WTC11 (cell line): ENCODE results near the gene TMEM184A. TPM values are rescaled to one million over a fixed set of nuclear protein-coding genes. Genes with fewer than 3 reads are reported as not detected.

Experiments
- ATAC-seq: fragments of 200-7000 bp; cut with Tn5 transposase; 2 replicates; pipeline ENCODE4 v1.10.0; 2021; ENCODE audit warnings: mild to moderate bottlenecking, moderate library complexity
- CTCF ChIA-PET: fragments of 300-600 bp; sonication (Branson Sonifier 250); formaldehyde crosslinking; loops from one replicate; lab custom pipeline; 2021; ENCODE audit warnings: antibody characterized with exemption; lab: Charles Lee
- POLR2A ChIA-PET: fragments of 350-600 bp; sonication (Branson Sonifier 250); formaldehyde crosslinking; loops from one replicate; lab custom pipeline; 2021; ENCODE audit warnings: antibody characterized with exemption; lab: Charles Lee
- DNase-seq: peaks from one replicate; pipeline ENCODE4 v3.0.0; 2021; ENCODE audit warnings: low spot score
- H3K27ac Mint-ChIP-seq: 2 replicates; pipeline ENCODE4 v1.8.0; 2021; ENCODE audit warnings: mixed read lengths
- H3K27me3 Mint-ChIP-seq: 2 replicates; pipeline ENCODE4 v1.8.0; 2021; ENCODE audit warnings: low read depth, mild to moderate bottlenecking, moderate library complexity, mixed read lengths
- H3K36me3 Mint-ChIP-seq: 2 replicates; pipeline ENCODE4 v1.8.0; 2021; ENCODE audit warnings: mixed read lengths
- H3K4me1 Mint-ChIP-seq: 2 replicates; pipeline ENCODE4 v1.8.0; 2022; ENCODE audit warnings: mixed read lengths
- H3K4me3 Mint-ChIP-seq: 2 replicates; pipeline ENCODE4 v1.8.0; 2021; ENCODE audit warnings: mild to moderate bottlenecking, moderate library complexity, mixed read lengths
- H3K9me3 Mint-ChIP-seq: 2 replicates; pipeline ENCODE4 v1.8.0; 2021; ENCODE audit warnings: mixed read lengths
- AR ChIP-seq: fragments of 250-450 bp; sonication (Bioruptor Pico); IDR thresholded peaks from 2 replicates; pipeline ENCODE4 v1.9.0; 2021; ENCODE audit warnings: mild to moderate bottlenecking
- ATF2 ChIP-seq: sonication (generic); formaldehyde crosslinking; IDR thresholded peaks from 2 replicates; pipeline ENCODE4 v1.8.1; 2022; ENCODE audit warnings: low read depth, missing genetic modification reagents, borderline replicate concordance
- CBFB ChIP-seq: sonication (generic); formaldehyde crosslinking; IDR thresholded peaks from 2 replicates; pipeline ENCODE4 v1.8.1; 2022; ENCODE audit warnings: mild to moderate bottlenecking, low read depth, missing genetic modification reagents
- ELF4 ChIP-seq: sonication (generic); formaldehyde crosslinking; IDR thresholded peaks from 2 replicates; pipeline ENCODE4 v1.8.1; 2022; ENCODE audit warnings: low read depth, mild to moderate bottlenecking, moderate library complexity, missing genetic modification reagents
- IRF2 ChIP-seq: sonication (generic); formaldehyde crosslinking; IDR thresholded peaks from 2 replicates; pipeline ENCODE4 v1.8.0; 2022; ENCODE audit warnings: low read depth, missing genetic modification reagents, borderline replicate concordance
- NFE2L1 ChIP-seq: sonication (generic); formaldehyde crosslinking; IDR thresholded peaks from 2 replicates; pipeline ENCODE4 v1.8.1; 2023; ENCODE audit warnings: missing genetic modification reagents
- NR1H2 ChIP-seq: sonication (generic); formaldehyde crosslinking; IDR thresholded peaks from 2 replicates; pipeline ENCODE4 v1.9.0; 2021; ENCODE audit warnings: mild to moderate bottlenecking, moderate library complexity, missing genetic modification reagents
- OVOL2 ChIP-seq: fragments of 250-450 bp; sonication (Bioruptor Pico); IDR thresholded peaks from 2 replicates; pipeline ENCODE4 v1.9.0; 2021; ENCODE audit warnings: mild to moderate bottlenecking, borderline replicate concordance
- SMAD3 ChIP-seq: sonication (generic); formaldehyde crosslinking; IDR thresholded peaks from 2 replicates; pipeline ENCODE4 v1.8.0; 2022; ENCODE audit warnings: missing genetic modification reagents, mild to moderate bottlenecking, borderline replicate concordance
- TP53 ChIP-seq: sonication (generic); formaldehyde crosslinking; IDR thresholded peaks from 2 replicates; pipeline ENCODE4 v1.8.1; 2023; ENCODE audit warnings: mild to moderate bottlenecking, missing genetic modification reagents
- USF2 ChIP-seq: sonication (generic); formaldehyde crosslinking; IDR thresholded peaks from 2 replicates; pipeline ENCODE4 v1.8.1; 2023; ENCODE audit warnings: mild to moderate bottlenecking, missing genetic modification reagents, moderate library complexity
- ZNF138 ChIP-seq: sonication (generic); formaldehyde crosslinking; conservative IDR thresholded peaks from 2 replicates; pipeline ENCODE4 v1.8.1; 2022; ENCODE audit warnings: mild to moderate bottlenecking, moderate library complexity, missing genetic modification reagents
- ZNF263 ChIP-seq: sonication (generic); formaldehyde crosslinking; IDR thresholded peaks from 2 replicates; pipeline ENCODE4 v1.8.1; 2022; ENCODE audit warnings: low read depth, mild to moderate bottlenecking, moderate library complexity, missing genetic modification reagents
- ZNF512 ChIP-seq: sonication (generic); formaldehyde crosslinking; IDR thresholded peaks from 2 replicates; pipeline ENCODE4 v1.8.1; 2022; ENCODE audit warnings: missing genetic modification reagents, borderline replicate concordance
- ZNF671 ChIP-seq: fragments of 250-450 bp; sonication (Bioruptor Pico); IDR thresholded peaks from 2 replicates; pipeline ENCODE4 v1.8.0; 2021; ENCODE audit warnings: mild to moderate bottlenecking
- total RNA-seq: library from RNA; stranded (reverse); gene quantifications from 3 replicates; pipeline ENCODE4 v1.2.3, GENCODE V29; 2021
- TF ChIP-seq, protein P1 (sequence below): sonication (generic); formaldehyde crosslinking; IDR thresholded peaks from 2 replicates; pipeline ENCODE4 v1.8.1; 2023; ENCODE audit warnings: mild to moderate bottlenecking, missing genetic modification reagents
- TF ChIP-seq, protein P2 (sequence below): fragments of 250-450 bp; sonication (Bioruptor Pico); IDR thresholded peaks from 2 replicates; pipeline ENCODE4 v1.9.0; 2021; ENCODE audit warnings: moderate library complexity, mild to moderate bottlenecking, inconsistent platforms, borderline replicate concordance
- TF ChIP-seq, protein P3 (sequence below): sonication (generic); formaldehyde crosslinking; IDR thresholded peaks from 2 replicates; pipeline ENCODE4 v1.8.0; 2022; ENCODE audit warnings: mild to moderate bottlenecking, missing genetic modification reagents

The TMEM184A gene
- total RNA-seq, 1 experiment from 2014 or later = 1.4 TPM

DNA sequence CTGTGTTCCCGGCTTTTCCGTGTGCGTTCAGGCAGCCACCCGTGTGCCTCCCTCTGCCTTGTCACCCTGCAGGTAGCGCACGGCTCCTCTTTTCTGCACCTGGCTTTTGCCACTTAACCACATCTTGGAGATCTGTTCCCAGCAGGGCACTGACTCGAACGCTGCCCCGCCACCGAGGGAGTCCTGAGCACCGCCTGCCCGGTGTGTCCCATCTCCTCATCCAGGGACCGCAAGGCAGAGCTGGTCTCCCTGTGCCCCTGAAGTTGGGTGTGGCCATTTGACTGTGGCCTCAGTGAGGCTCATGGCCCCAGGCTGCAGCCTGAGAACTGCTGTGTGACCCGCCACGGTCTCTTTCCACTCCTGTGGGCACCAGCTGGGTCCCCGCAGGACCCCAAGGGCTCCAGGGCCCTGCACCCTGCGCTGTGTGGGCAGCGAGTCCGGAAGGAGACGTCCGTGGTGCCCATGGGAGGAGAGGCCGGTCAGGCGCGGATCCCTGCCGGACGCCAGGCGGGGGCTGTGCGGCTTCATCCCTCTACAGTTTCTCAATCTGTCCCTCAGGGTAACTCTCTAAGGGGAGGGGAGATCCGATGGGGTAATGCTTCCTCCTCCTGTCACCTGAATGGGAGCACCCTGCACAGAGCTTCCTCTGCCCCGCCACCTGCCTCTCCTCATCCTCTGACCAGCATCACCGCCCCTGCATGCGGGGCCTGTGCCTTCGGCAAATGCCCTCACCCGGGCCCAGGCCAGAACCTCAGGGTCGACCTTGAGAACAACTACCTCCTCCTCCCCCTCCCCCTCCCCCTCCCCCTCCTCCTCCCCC lies 50.1 kb downstream of the TMEM184A start:
- TF ChIP-seq, protein P1, sequence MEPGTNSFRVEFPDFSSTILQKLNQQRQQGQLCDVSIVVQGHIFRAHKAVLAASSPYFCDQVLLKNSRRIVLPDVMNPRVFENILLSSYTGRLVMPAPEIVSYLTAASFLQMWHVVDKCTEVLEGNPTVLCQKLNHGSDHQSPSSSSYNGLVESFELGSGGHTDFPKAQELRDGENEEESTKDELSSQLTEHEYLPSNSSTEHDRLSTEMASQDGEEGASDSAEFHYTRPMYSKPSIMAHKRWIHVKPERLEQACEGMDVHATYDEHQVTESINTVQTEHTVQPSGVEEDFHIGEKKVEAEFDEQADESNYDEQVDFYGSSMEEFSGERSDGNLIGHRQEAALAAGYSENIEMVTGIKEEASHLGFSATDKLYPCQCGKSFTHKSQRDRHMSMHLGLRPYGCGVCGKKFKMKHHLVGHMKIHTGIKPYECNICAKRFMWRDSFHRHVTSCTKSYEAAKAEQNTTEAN = no peak
- TF ChIP-seq ZNF671 (CRISPR knock-in tag) = no peak
- TF ChIP-seq ZNF512 (CRISPR knock-in tag) = no peak
- no peak for TF ChIP-seq TP53 (CRISPR knock-in tag)
- no peak for DNase-seq
- Mint-ChIP-seq H3K36me3 (peaks cover 15% of the 10 kb centered on the region), H3K9me3 (no peaks in the 10 kb centered on the region), H3K27ac (peak overlapping the region; percentile 87), H3K4me1 (peaks cover 18% of the 10 kb centered on the region), H3K27me3 (no peaks in the 10 kb centered on the region), H3K4me3 (peak overlapping the region; percentile 41)
- ATAC-seq = no peak
- ChIA-PET CTCF (interaction anchor here (1.0 to 5.2 kb wide), 3 partner anchors 28 to 53 kb away, joined by 4 to 27 read pairs (median 5); partner anchors contain the start of gene TMEM184A), POLR2A (no interaction called here)

DNA sequence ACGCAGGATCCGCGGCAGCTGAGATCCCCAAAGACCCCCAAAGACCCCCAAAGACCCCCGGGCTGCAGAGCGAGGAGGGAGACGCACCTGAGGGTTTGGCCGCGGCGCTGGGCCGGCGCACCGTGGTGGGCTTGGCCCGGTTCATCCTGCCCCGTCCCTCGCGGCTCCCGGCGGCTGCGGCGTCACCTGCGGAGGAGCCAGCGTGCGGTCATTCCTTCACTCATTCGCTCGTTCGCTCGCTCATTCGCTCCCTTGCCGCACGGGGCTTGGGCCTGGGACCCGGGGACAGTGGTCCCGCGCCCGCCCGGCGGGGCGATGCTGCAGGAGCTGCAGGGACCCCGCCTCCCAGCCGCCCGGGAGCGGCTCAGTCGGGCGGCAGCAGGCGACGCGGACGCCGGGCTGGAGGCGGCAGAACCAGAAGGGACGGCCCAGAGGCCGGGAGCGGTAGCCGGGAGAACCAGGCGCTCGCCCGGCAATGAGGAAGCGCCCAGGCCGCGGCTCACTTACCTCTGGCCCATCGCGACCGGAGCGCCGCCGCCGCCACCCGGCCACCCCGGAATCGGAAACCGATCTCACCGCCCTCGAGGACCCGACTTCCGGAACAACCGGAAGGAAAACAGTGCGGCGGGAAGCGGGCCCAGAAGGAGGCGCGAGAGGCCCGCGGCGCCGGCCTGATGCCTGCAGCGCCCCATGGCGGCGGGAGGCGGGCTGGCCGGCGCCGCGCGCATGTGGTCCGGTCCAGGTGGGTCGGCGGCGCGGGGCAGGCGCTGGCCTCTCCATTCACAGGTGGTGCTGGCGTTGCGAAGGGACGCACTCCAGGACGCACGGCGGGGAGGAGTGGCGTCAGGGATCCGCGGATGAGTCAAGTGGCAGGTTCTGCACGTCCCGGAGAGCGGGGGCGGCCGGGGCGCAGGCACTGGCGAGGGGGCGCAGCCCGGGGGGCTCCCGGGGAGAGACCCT lies 51.9 kb downstream of the TMEM184A start, which contains the start of gene INTS1:
TSS of gene INTS1 (minus strand) at position 574 of the 960 bp plus-strand sequence. CDS start at position 145, 429 bp downstream.
- peaks cover 18% of the 10 kb centered on the region for H3K4me1 Mint-ChIP-seq
- H3K27me3 Mint-ChIP-seq = no peaks in the 10 kb centered on the region
- peak; percentile 87 for DNase-seq
- H3K36me3 Mint-ChIP-seq = peaks cover 25% of the 10 kb centered on the region
- ATAC-seq = peak; percentile 93
- H3K9me3 Mint-ChIP-seq = no peaks in the 10 kb centered on the region
- H3K27ac Mint-ChIP-seq = peak within 1 kb of the TSS; percentile 36; the same call in 1 of the 2 replicates
- CTCF ChIA-PET = interaction anchor here (0.7 to 5.2 kb wide), 7 partner anchors 21 to 84 kb away, joined by 3 to 27 read pairs (median 3); partner anchors contain the start of gene TMEM184A
- POLR2A ChIA-PET = no interaction called here
- peak within 1 kb of the TSS; percentile 85 for H3K4me3 Mint-ChIP-seq
- TF ChIP-seq SMAD3 (CRISPR knock-in tag) (0 out of 2 replicates have a peak, but pooled peaks have one; percentile 10), OVOL2 (CRISPR knock-in tag) (no peak), AR (CRISPR knock-in tag) (no peak), ZNF138 (CRISPR knock-in tag) (0 out of 2 replicates have a peak, but pooled peaks have one; percentile 34), NR1H2 (CRISPR knock-in tag) (no peak), IRF2 (no peak), ZNF263 (CRISPR knock-in tag) (peak; percentile 24; the same call in 1 of the 2 replicates), CBFB (CRISPR knock-in tag) (no peak), NFE2L1 (CRISPR knock-in tag) (peak; percentile 44; the same call in 1 of the 2 replicates), ELF4 (CRISPR knock-in tag) (0 out of 2 replicates have a peak, but pooled peaks have one; percentile 53), USF2 (CRISPR knock-in tag) (peak; percentile 49), ATF2 (CRISPR knock-in tag) (no peak)
- TF ChIP-seq, protein P2, sequence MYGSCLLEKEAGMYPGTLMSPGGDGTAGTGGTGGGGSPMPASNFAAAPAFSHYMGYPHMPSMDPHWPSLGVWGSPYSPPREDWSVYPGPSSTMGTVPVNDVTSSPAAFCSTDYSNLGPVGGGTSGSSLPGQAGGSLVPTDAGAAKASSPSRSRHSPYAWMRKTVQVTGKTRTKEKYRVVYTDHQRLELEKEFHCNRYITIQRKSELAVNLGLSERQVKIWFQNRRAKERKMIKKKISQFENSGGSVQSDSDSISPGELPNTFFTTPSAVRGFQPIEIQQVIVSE (CRISPR knock-in tag) = no peak
- TF ChIP-seq, protein P3, sequence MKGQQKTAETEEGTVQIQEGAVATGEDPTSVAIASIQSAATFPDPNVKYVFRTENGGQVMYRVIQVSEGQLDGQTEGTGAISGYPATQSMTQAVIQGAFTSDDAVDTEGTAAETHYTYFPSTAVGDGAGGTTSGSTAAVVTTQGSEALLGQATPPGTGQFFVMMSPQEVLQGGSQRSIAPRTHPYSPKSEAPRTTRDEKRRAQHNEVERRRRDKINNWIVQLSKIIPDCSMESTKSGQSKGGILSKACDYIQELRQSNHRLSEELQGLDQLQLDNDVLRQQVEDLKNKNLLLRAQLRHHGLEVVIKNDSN (CRISPR knock-in tag) = no peak
- TF ChIP-seq, protein P1 = no peak
